ENCODE measurements around the gene TEX38.
A peak's percentile ranks its signal among the peaks of the same experiment; 100 is the strongest.
"Not testable (repeated sequence)": the region's sequence is repeated elsewhere in the genome, so short reads cannot be mapped to it uniquely, and the experiment has no call there.

TEX38 gene

GRCh38 chr1:46656643-46657042 lies 15.0 kb upstream of the TEX38 start:
- no peak for DNase-seq

GRCh38 chr1:46657775-46658174 lies 13.9 kb upstream of the TEX38 start:
- DNase-seq, result no peak

- DNase-seq, result no peak
These were observed 12.3 kb upstream of the TEX38 start for GRCh38 chr1:46659307-46659870.

- DNase-seq, result not testable (repeated sequence)
These were observed 11.5 kb upstream of the TEX38 start for GRCh38 chr1:46660116-46660515.

GRCh38 chr1:46662919-46663318 lies 8.7 kb upstream of the TEX38 start:
- not testable (repeated sequence) for DNase-seq

- no peak for DNase-seq
These were observed 5.7 kb upstream of the TEX38 start for GRCh38 chr1:46665983-46666382.

GRCh38 chr1:46667782-46668760 lies 3.6 kb upstream of the TEX38 start, which contains the start of gene ATPAF1:
TSS of gene ATPAF1 (minus strand) at chr1:46668364. CDS start at chr1:46668322, 42 bp downstream.
- DNase-seq, result peak; percentile 33

- DNase-seq, result no peak
These were observed 1.5 kb upstream of the TEX38 start for GRCh38 chr1:46670134-46670533.

GRCh38 chr1:46672696-46673095 lies 1.0 kb downstream of the TEX38 start:
- no peak for DNase-seq

GRCh38 chr1:46673749-46674182 lies 2.1 kb downstream of the TEX38 start:
- no peak for DNase-seq

- DNase-seq, result no peak
These were observed 4.1 kb downstream of the TEX38 start for GRCh38 chr1:46675549-46676314.

- no peak for DNase-seq
These were observed 4.9 kb downstream of the TEX38 start for GRCh38 chr1:46676531-46676930.

GRCh38 chr1:46677339-46677738 lies 5.7 kb downstream of the TEX38 start:
- DNase-seq, result no peak

GRCh38 chr1:46679789-46680573 lies 8.3 kb downstream of the TEX38 start:
- DNase-seq, result no peak

GRCh38 chr1:46681333-46682034 lies 9.8 kb downstream of the TEX38 start:
- DNase-seq, result no peak

GRCh38 chr1:46682064-46682463 lies 10.4 kb downstream of the TEX38 start:
- no peak for DNase-seq

- no peak for DNase-seq
These were observed 13.0 kb downstream of the TEX38 start for GRCh38 chr1:46684670-46685069.

- DNase-seq, result no peak
These were observed 14.6 kb downstream of the TEX38 start for GRCh38 chr1:46686255-46686654.

- no peak for DNase-seq
These were observed 15.5 kb downstream of the TEX38 start for GRCh38 chr1:46687093-46687659.

- no peak for DNase-seq
These were observed 16.4 kb downstream of the TEX38 start for GRCh38 chr1:46687921-46688509.

GRCh38 chr1:46689356-46689755 lies 17.7 kb downstream of the TEX38 start:
- DNase-seq, result no peak
